B cell (primary cell): ENCODE results near the gene CEP68. TPM values are rescaled to one million over a fixed set of nuclear protein-coding genes. Genes with fewer than 3 reads are reported as not detected.

Experiments used
- ATAC-seq: fragments of 200-7000 bp; cut with Tn5 transposase; one replicate; pipeline ENCODE4 v1.10.0; 2021; ENCODE audit warnings: low read depth, mild to moderate bottlenecking, moderate number of reproducible peaks, moderate library complexity
- CTCF ChIA-PET: fragments of 350-600 bp; sonication (Branson Sonifier 250); formaldehyde crosslinking; loops from one replicate; lab custom pipeline; 2021; ENCODE audit warnings: antibody characterized with exemption, inconsistent platforms; lab: Charles Lee
- POLR2A ChIA-PET: fragments of 350-600 bp; sonication (Branson Sonifier 250); formaldehyde crosslinking; loops from one replicate; lab custom pipeline; 2021; ENCODE audit warnings: antibody characterized with exemption; lab: Charles Lee
- DNase-seq: peaks from one replicate; pipeline ENCODE4 v3.0.0; 2013
- H2AFZ ChIP-seq: 2 replicates; pipeline ENCODE4 v1.6.1; 2012; ENCODE audit warnings: mild to moderate bottlenecking, low read depth, low read length; ENCODE audit not compliant: insufficient read depth, poor library complexity, severe bottlenecking
- H3K27ac ChIP-seq, 2 donors: 1 replicate in 1 of 2; 2 replicates in 1 of 2; pipeline ENCODE4 v1.5.1; 2012 to 2013; ENCODE audit warnings: low read length in 2 of 2, mild to moderate bottlenecking in 2 of 2, moderate library complexity in 1 of 2
- H3K27me3 ChIP-seq, 4 experiments: fragments of 200-600 bp in 1 of 4; sonication (generic) in 1 of 4; replicated peaks in 1 of 4; 1 replicate in 2 of 4; 2 replicates in 2 of 4; pipeline versions ENCODE4 v1.6.1 to v1.7.0; 2013 to 2016; ENCODE audit warnings: low read length in 3 of 4, mild to moderate bottlenecking in 2 of 4, mixed read lengths in 1 of 4, moderate library complexity in 1 of 4; ENCODE audit not compliant: insufficient read depth in 4 of 4, control insufficient read depth in 3 of 4; ENCODE audit errors: control extremely low read depth in 1 of 4
- H3K36me3 ChIP-seq, 2 experiments: replicated peaks in 1 of 2; 1 replicate in 1 of 2; 2 replicates in 1 of 2; pipeline versions ENCODE4 v1.6.1 to v1.7.1; 2013; ENCODE audit warnings: low read length in 1 of 2; ENCODE audit not compliant: insufficient read depth in 2 of 2, control insufficient read depth in 1 of 2; ENCODE audit errors: control extremely low read depth in 1 of 2, extremely low read depth in 1 of 2
- H3K4me1 ChIP-seq, 2 donors: fragments of 200-600 bp in 1 of 2; sonication (generic) in 1 of 2; 1 replicate in 1 of 2; 2 replicates in 1 of 2; pipeline versions ENCODE4 v1.5.1 to v1.6.1; 2013 to 2017; ENCODE audit warnings: low read length in 2 of 2; ENCODE audit not compliant: control insufficient read depth in 2 of 2, insufficient read depth in 2 of 2
- H3K4me2 ChIP-seq: replicated peaks from 2 replicates; pipeline ENCODE3; 2012; ENCODE audit warnings: mild to moderate bottlenecking, low read depth, low read length; ENCODE audit not compliant: poor library complexity, severe bottlenecking
- H3K4me3 ChIP-seq, 5 experiments: fragments of 200-600 bp in 1 of 5; sonication (generic) in 1 of 5; 1 replicate in 3 of 5; 2 replicates in 2 of 5; pipeline versions ENCODE4 v1.5.1 to v1.7.0; 2011 to 2016; ENCODE audit warnings: low read length in 4 of 5, mild to moderate bottlenecking in 4 of 5, low read depth in 2 of 5, control low read depth in 1 of 5, moderate library complexity in 1 of 5; ENCODE audit not compliant: insufficient read depth in 1 of 5; ENCODE audit errors: control extremely low read depth in 1 of 5, extremely low read depth in 1 of 5
- H3K79me2 ChIP-seq: fragments of 200-600 bp; sonication (generic); one replicate; pipeline ENCODE4 v1.6.0; 2016; ENCODE audit warnings: low read length; ENCODE audit not compliant: control insufficient read depth, insufficient read depth
- H3K9ac ChIP-seq: fragments of 200-600 bp; sonication (generic); 2 replicates; pipeline ENCODE4 v1.6.1; 2017; ENCODE audit warnings: mild to moderate bottlenecking, low read length, moderate library complexity
- H3K9me3 ChIP-seq, 3 donors: one replicate each; pipeline versions ENCODE4 v1.6.1 to v1.7.1; 2013; ENCODE audit warnings: low read length in 2 of 3; ENCODE audit not compliant: control insufficient read depth in 2 of 3, insufficient read depth in 1 of 3; ENCODE audit errors: control extremely low read depth in 1 of 3
- H4K20me1 ChIP-seq: 2 replicates; pipeline ENCODE4 v1.6.0; 2012; ENCODE audit warnings: mild to moderate bottlenecking, low read length; ENCODE audit not compliant: insufficient read depth, control insufficient read depth, poor library complexity, severe bottlenecking
- H3K27ac Mint-ChIP-seq: one replicate; pipeline ENCODE4 v1.8.0; 2021; ENCODE audit warnings: mixed read lengths
- H3K27me3 Mint-ChIP-seq: one replicate; pipeline ENCODE4 v1.8.0; 2021; ENCODE audit warnings: mixed read lengths
- H3K4me1 Mint-ChIP-seq: one replicate; pipeline ENCODE4 v1.8.0; 2021; ENCODE audit warnings: mixed read lengths
- H3K4me3 Mint-ChIP-seq: one replicate; pipeline ENCODE4 v1.8.0; 2021; ENCODE audit warnings: mixed read lengths
- H3K9me3 Mint-ChIP-seq: one replicate; pipeline ENCODE4 v1.8.0; 2022; ENCODE audit warnings: mixed read lengths; ENCODE audit not compliant: insufficient read depth
- CTCF ChIP-seq: fragments of 200-600 bp; IDR thresholded peaks from one replicate; pipeline ENCODE4 v1.8.0; 2022; ENCODE audit warnings: antibody characterized with exemption, mild to moderate bottlenecking
- EZH2 ChIP-seq: IDR thresholded peaks from 2 replicates; pipeline ENCODE4 v1.6.1; 2012; ENCODE audit warnings: borderline replicate concordance, low read depth, mild to moderate bottlenecking, moderate library complexity, low read length; ENCODE audit not compliant: insufficient read depth, poor library complexity, severe bottlenecking
- WGBS: methylation state at CpG from one replicate; pipeline ENCODE4 v1.1.5; 2013; ENCODE audit warnings: missing lambda C conversion rate; ENCODE audit not compliant: insufficient coverage; 5-methylcytosine and 5-hydroxymethylcytosine counted together
- intact Hi-C: fragments of 100-400 bp; cut with micrococcal nuclease; formaldehyde crosslinking; loops from one replicate; pipeline ENCODE4 v1.10.0; 2022
- polyA plus RNA-seq: library from polyadenylated mRNA; depleted of rRNA; stranded (reverse); fragments of >200 nt; gene quantifications from 2 replicates; pipeline ENCODE4 v1.2.3, GENCODE V29; 2012
- total RNA-seq, 2 donors: library from RNA; stranded (reverse); fragments of 120-200 nt in 1 of 2; gene quantifications; 1 replicate in 1 of 2; 2 replicates in 1 of 2; pipeline versions ENCODE4 v1.2.3 to v1.2.4, GENCODE V29; 2013 to 2022

The CEP68 gene
- total and polyA plus RNA-seq, 2 donors (not counting 1 experiment from before 2014, with no cell fraction given), result 11.0 to 32.0 TPM

- DNase-seq (no peak), ATAC-seq (no peak)
- H3K9me3 Mint-ChIP-seq, result no peaks in the 10 kb centered on the region
- Histone ChIP-seq H3K27ac (no peak overlapping the region), H3K4me1 (no peaks in the 10 kb centered on the region), H3K9ac (no peak overlapping the region), H3K36me3 (no peaks in the 10 kb centered on the region), H3K9me3 (no peaks in the 10 kb centered on the region), H3K4me2 (no peak overlapping the region), H4K20me1 (no peaks in the 10 kb centered on the region), H3K79me2 (no peaks in the 10 kb centered on the region), H3K4me3 (no peak overlapping the region), H2AFZ (no peak overlapping the region), H3K27me3 (no peaks in the 10 kb centered on the region)
- ChIA-PET CTCF (no interaction called here), POLR2A (interaction anchor here (0.7 kb wide), 1 partner anchor 41 kb away, joined by 7 read pairs; no protein-coding TSS in a partner anchor)
- intact Hi-C loops, result no loop called here
- TF ChIP-seq EZH2 (no peak), CTCF (no peak)
- no peak overlapping the region for H3K27ac Mint-ChIP-seq
- H3K4me1 Mint-ChIP-seq, result peaks cover under 1% of the 10 kb centered on the region
- peaks cover 3% of the 10 kb centered on the region for H3K27me3 Mint-ChIP-seq
- no CpG with 5 or more reads among the region's 1 CpG for WGBS
- H3K4me3 Mint-ChIP-seq, result no peak overlapping the region
Observed at GRCh38 chr2:65136253-65136652, 80.0 kb downstream of the CEP68 start.

Other genes starting within 250 kb of the CEP68 start
- gene SLC1A4, start 67.0 kb upstream of the CEP68 start, total RNA-seq, result 14.5 and 15.7 TPM in 2 replicates
- 1.7 and 3.5 TPM in 2 replicates for gene SLC1A4, start 67.0 kb upstream of the CEP68 start, polyA plus RNA-seq
- gene RAB1A, start 73.7 kb downstream of the CEP68 start, total RNA-seq, result 42.2 and 43.7 TPM in 2 replicates
- 26.6 and 62.5 TPM in 2 replicates for gene RAB1A, start 73.7 kb downstream of the CEP68 start, polyA plus RNA-seq
- 270 and 284 TPM in 2 replicates for gene ACTR2, start 171.4 kb downstream of the CEP68 start, total RNA-seq
- gene ACTR2, start 171.4 kb downstream of the CEP68 start, polyA plus RNA-seq, result 41.8 and 53.4 TPM in 2 replicates